HG03060 (cell line): ENCODE measurements around the gene SPATA32.

ENCODE experiments used
- ATAC-seq: cut with Tn5 transposase; IDR thresholded peaks from one replicate; pipeline ENCODE4 v1.9.1; 2021; ENCODE audit warnings: low read depth, moderate number of reproducible peaks; ENCODE audit not compliant: unreplicated experiment

The SPATA32 gene

DNA sequence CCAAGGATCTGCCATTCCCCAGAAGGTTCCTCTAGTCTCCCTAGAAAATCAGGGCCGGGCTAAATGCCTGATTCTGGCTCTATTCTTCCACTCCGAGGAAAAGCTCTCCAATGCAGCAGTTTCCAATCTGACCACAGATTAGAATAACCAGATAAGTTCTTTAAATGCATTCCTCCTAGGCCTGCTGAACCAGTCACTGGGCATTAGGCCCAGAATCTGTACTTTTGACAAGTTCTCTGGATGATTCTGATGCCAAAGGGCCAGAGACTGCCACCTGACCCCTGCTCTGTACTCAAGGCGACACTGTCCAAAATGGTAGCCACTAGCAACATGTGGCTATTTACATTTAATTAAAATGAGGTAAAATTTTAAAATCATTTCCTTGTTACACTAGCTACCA lies 32.6 kb upstream of the SPATA32 start:
- no peak for ATAC-seq

DNA sequence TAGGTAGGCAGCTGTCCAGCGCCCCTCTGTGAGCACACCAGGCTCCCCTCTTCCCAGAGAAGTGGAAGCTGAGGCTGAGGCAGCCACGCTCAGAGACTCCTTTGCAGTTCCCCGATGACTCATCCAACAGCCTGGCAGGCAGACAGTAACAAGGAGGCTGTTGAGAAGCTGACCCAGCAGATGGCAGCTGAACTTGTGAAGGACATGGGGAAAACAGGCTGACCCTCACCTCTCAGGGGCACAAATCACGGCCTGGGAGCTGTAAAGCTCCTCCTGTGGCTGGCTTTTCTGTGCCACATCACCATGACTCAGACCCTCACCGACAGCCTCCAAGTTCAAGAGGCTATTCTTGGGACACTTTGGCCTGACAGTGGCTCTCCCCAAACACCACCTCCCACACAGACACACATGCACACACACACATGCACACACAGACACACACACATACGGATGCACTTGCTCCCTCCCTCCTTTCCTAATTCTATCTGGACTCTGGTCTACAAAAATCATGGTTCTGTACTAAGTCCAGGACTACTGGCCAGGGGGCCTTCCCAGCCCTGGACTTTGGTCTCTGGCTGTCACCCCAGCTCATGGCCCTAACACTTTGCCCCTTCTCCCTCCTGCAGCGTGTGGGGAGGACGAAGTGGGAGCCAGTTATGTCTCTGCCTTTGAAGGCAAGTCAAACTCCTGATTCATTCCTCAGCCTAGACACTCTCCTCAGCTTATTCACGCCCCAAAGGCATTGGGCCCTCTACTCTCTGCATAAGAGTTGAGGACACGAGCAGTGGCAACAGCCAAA lies 31.7 kb upstream of the SPATA32 start:
- no peak for ATAC-seq

- no peak for ATAC-seq
These were observed 31.0 kb upstream of the SPATA32 start for GRCh38 chr17:45292696-45293412.

- no peak for ATAC-seq
These were observed 29.4 kb upstream of the SPATA32 start for GRCh38 chr17:45291171-45291805.

DNA sequence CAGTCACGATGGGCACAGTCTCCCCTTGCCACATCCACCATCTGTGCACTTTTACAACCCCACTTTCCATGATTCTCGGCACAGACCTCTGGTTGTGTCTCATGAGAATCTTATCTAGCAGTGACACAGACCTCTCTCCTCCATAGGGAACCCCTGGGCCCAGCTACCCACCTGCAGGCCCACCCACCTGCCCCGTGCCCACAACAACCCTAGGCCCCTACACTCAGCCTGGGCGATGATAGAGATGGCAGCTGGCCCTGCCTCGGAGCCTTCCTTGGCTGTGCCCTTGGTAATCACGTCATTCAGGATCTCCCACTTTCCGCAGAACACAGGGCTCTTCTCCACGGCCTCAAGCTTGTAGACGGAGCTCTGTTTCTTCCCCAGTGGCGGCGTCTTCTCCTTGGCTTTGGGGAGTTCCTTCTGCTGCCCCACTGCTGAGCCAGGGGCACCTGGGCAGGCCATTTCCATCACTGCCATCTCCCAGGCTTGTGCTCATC lies 28.4 kb upstream of the SPATA32 start:
- ATAC-seq, result no peak

DNA sequence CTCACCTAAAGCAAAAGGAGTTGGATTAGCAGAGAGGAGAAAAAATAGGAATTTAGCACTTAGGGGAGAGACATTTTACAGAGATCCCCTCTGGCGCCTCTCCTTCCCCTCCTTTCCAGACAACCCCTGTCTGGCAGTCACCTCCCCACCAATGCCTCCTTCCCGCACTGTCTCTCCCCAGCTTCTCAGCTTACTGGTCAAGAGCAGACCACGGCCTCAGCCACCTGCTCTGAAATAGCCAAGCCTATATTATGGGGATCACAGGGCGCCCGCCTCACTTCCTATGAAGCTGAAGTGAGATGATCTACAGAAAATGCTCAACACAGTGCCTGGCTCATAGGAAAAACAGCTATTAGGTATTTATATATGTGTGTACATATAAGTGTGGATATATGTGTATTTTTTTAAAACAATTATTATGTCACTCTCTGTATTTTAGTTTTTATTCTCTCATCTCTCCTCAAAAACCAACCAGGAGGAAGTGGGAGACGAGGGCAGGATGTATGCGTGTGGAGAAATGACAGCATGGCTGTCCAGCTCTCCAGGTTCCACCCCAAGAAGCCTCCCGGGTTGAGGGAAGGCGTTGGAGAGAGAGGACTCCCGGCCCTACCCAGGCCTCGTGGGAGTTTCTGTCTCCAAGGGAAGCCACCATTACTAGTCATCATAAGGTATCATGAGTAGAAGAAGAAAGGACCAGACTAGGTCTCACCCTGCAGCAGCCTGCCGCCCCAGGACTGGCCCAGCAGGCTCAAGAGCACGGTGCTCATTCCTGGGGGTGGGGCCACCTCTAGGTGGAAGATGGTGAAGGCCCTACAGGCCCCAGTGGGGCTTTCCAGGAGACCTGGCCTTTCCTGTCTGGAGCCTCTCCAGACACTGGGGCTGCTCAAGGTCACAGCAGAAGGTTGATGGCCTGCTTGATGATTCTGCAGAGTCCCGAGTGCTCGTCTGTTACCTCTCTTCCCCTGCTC lies 27.7 kb upstream of the SPATA32 start:
- no peak for ATAC-seq

DNA sequence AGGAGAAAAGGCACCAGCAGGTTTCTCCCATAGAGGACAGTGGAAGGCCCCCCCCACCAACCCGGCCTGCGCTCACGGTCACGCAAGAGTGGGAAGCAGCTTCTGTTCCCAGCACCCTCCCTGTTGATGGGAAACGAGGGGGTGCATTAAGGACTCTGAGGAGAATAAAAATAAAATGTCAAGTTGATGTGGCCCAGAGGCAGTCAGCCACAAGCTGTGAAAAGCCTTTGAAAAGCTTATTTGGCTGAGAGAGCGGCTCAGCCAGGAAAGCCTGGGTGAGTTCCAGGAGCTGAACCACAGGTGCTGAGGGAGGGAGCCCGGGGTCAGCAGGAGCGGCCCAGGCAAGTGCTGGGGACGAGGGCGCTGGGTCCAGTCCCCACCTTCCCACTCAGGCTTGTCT lies 26.9 kb upstream of the SPATA32 start:
- ATAC-seq, result no peak

DNA sequence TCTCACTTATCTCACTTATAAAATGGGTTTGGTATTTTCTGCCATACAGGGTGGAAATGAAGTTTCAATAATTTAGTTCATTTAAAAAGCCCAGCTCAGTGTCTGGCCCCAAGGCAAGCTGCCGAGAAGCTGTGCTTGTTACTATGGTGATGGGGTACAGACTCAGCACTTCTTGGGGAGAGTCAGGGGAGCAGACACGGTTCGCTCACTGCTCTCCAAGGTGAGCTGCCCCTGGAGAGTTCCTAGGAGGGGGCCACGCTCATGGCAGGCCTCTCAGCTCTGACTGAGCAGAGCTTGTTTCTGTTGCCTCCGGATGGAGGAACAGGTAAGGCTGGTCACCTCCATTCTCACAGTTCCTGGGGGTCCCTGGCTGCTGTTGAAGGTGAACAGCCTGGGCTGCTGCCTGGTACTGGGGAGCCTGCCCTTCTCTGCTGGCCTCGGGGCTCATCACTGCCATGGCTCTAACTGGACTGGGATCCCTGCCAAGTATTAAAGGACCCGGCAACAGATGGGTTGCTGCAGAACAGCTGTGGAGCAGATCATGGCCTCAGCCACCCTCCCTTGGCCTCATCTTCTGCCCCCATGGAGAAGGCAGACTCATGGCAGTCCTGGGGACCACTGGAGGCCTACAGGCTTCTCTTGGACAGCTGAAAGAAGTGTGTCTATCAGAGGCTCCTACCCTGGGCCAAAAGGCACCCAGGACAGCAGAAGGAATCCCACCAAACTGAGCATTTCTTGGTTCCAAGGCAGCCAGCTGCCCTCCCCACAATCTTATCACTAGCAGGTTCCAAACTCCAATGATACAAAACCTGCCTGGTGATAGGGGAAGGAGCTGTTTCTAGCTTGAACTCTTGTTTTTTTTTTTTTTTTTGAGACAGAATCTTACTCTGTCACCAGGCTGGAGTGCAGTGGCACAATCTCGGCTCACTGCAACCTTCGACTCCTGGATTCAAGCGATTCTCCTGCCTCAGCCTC lies 25.9 kb upstream of the SPATA32 start:
- ATAC-seq, result no peak

DNA sequence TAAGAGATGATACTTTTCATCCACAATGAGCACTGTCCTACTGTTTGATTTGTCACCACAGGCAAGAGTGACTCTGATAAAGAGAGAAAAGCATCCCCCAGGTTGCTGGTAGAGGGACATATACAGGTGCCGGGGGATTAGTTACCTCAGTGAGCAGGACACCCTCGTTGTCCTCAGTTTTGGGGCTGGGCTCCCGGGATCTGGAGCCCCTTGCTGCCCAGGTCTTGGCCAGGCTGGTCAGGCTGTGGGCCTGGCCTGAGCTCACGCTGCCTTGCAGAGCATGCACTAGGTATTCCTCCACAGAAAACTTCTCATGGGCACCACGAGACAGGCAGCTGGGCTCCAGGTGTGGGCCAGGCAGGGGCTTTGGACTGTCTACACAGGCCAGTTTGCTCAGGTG lies 24.4 kb upstream of the SPATA32 start:
- no peak for ATAC-seq

GRCh38 chr17:45284176-45285140 lies 22.6 kb upstream of the SPATA32 start:
- no peak for ATAC-seq

DNA sequence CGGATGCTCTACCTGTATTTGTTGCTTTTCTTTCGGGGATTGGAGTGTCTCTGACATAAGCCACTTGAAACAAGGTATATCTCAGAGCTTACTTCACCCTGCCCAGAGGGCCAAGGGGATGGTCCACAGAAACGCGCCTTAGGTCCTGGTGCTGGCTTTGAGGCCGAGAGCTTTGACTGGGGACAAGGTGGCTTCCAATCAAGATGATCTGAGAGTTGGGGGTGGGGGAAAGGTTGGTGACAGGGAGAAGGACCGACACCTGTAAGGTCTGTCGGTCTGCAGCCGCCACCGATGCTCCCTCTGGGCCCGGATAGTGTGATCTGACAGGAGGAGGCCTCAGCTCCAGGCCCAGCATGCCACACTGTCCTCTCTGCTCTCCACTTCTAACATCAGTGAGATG lies 21.8 kb upstream of the SPATA32 start:
- ATAC-seq, result no peak

GRCh38 chr17:45282683-45283644 lies 21.1 kb upstream of the SPATA32 start:
- no peak for ATAC-seq

DNA sequence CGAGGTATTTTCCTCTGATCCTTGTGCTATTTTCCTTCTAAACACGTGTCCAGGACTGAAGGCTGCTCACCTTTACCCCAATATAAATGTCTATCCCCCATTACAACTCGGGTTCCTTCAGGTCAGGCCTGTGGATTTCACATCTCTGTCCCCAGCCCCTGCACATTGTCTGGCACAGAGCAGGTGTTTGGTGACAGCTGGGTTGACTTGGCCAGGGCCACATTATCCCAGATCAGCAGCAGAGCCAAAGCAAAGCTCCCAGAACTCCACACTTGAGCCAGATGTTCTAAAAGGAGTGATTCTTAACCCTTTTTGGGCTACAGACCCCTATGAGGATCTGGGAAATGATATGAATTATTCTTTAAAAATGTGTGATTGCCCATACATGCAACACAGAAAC lies 18.0 kb upstream of the SPATA32 start:
- ATAC-seq, result no peak

DNA sequence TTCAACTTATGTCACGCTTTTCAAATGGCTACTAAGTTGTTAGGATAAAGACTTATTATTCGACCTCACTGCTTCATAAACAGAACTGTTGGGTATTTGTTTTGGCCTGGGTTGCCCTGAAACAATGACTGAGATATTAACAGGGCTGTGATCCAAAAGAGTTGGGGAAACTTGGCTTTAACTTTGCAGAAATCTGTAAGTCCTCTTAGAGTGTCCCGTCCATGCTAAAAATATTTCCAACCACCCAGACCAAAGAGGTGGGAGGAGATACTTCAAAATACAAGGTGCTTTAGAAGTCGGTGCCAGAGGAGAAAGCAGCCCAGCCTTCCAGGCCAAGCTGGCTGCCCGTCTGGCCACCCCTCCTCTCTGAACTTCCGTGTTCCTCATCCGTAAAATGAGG lies 16.1 kb upstream of the SPATA32 start:
- no peak for ATAC-seq

DNA sequence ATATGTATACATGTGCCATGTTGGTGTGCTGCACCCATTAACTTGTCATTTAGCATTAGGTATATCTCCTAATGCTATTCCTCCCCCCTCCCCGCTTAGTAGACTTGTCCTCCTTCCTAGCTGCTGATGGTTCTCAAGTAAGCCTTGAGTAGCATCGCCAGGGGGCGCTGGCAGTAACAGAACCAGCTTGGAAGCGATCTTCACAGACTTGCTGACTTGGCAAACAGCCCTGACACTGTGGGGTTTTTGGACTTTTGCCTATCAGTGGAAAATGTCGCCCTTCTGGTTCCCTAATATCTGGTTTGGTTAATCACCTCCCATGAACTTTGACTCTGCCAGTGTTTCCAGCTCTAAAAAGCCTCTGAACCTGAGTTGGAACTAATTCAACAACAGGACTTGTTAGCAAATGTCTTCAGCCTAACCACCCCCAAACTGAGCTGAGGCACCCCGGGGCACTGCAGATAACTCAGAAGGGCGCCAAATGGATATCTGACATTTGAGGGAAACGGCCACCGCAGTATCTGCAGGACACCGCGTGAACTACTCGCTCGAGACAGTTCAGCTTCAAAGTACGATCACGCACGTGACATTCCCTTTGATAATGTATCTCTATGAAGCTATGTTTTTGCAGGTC lies 15.4 kb upstream of the SPATA32 start:
- ATAC-seq, result no peak

DNA sequence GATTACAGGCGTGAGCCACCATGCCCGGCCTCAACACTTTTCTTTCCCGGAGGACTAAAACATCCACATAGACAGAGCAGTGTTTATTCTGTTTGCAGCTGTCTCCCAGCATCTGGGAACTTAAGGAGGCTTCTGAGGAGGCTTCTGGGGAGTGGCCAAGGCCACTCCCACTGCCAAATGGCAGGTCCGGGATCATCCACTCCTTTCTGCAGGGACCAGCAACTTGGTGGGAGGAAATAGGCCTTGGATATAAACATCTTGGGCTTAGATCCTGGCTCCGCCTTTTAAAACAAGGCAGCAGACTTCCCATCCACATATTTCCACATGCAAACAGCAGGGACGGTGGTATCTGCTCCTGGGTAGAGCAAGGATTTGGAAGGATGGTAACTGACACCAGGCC lies 14.1 kb upstream of the SPATA32 start:
- ATAC-seq, result no peak
